Neural cell (in vitro differentiated cells): Measurements from ENCODE around the gene SPOCK1. TPM values are rescaled to one million over a fixed set of nuclear protein-coding genes. Genes with fewer than 3 reads are reported as not detected.

ENCODE experiments used
- H2AFZ ChIP-seq: fragments of 200-600, 300-800 bp; sonication (generic), shearing (Covaris generic); 2 replicates; pipeline ENCODE4 v1.6.0; 2014; ENCODE audit warnings: low read depth, mild to moderate bottlenecking, antibody characterized with exemption, low read length, moderate library complexity
- H3F3A ChIP-seq: fragments of 200-600 bp; shearing (Covaris generic); 2 replicates; pipeline ENCODE4 v1.6.1; 2016; ENCODE audit warnings: mild to moderate bottlenecking, moderate library complexity, mixed read lengths, antibody characterized with exemption, low read length; ENCODE audit not compliant: insufficient read depth, poor library complexity, severe bottlenecking
- H3K27ac ChIP-seq: fragments of 200-600, 300-800 bp; sonication (generic), shearing (Covaris generic); 2 replicates; pipeline ENCODE4 v1.5.1; 2014; ENCODE audit warnings: mild to moderate bottlenecking, low read length, moderate library complexity
- H3K27me3 ChIP-seq: fragments of 300-800, 200-600 bp; sonication (generic), shearing (Covaris generic); 2 replicates; pipeline ENCODE4 v1.6.0; 2014; ENCODE audit warnings: mild to moderate bottlenecking, low read depth, low read length, moderate library complexity; ENCODE audit not compliant: insufficient read depth
- H3K36me3 ChIP-seq: fragments of 300-800, 200-600 bp; sonication (generic), shearing (Covaris generic); 2 replicates; pipeline ENCODE4 v1.5.1; 2014; ENCODE audit warnings: mild to moderate bottlenecking, antibody characterized with exemption, low read length, moderate library complexity; ENCODE audit not compliant: insufficient read depth
- H3K4me2 ChIP-seq: fragments of 300-800, 200-600 bp; sonication (generic), shearing (Covaris generic); 2 replicates; pipeline ENCODE4 v1.6.0; 2014; ENCODE audit warnings: mild to moderate bottlenecking, low read length
- H3K4me3 ChIP-seq: fragments of 300-800, 200-600 bp; sonication (generic), shearing (Covaris generic); 2 replicates; pipeline ENCODE4 v1.5.1; 2014; ENCODE audit warnings: mild to moderate bottlenecking, low read length, moderate library complexity
- H3K79me2 ChIP-seq: fragments of 200-600 bp; shearing (Covaris generic); replicated peaks from 2 replicates; pipeline ENCODE4 v1.6.0; 2014; ENCODE audit warnings: mild to moderate bottlenecking, low read length, moderate library complexity; ENCODE audit not compliant: insufficient read depth
- H3K9ac ChIP-seq: fragments of 300-800, 200-600 bp; sonication (generic), shearing (Covaris generic); 2 replicates; pipeline ENCODE4 v1.6.1; 2016; ENCODE audit warnings: mild to moderate bottlenecking, low read length, mixed read lengths
- H3K9me2 ChIP-seq: fragments of 200-600 bp; shearing (Covaris generic); 2 replicates; pipeline ENCODE4 v1.6.1; 2016; ENCODE audit warnings: mild to moderate bottlenecking, low read length, mixed read lengths; ENCODE audit not compliant: insufficient read depth
- H3K9me3 ChIP-seq: fragments of 200-600, 300-800 bp; sonication (generic), shearing (Covaris generic); 2 replicates; pipeline ENCODE4 v1.6.1; 2016; ENCODE audit warnings: mild to moderate bottlenecking, mixed run types, low read length, moderate library complexity, mixed read lengths
- H4K20me1 ChIP-seq: fragments of 200-600 bp; shearing (Covaris generic); 2 replicates; pipeline ENCODE4 v1.6.1; 2016; ENCODE audit warnings: mild to moderate bottlenecking, mixed run types; ENCODE audit not compliant: insufficient read depth
- CTCF ChIP-seq: fragments of 450-650 bp; IDR thresholded peaks from 2 replicates; pipeline ENCODE4 v1.5.1; 2014; ENCODE audit warnings: antibody characterized with exemption, mild to moderate bottlenecking, moderate library complexity; ENCODE audit not compliant: poor library complexity, severe bottlenecking
- EP300 ChIP-seq: fragments of 450-650 bp; conservative IDR thresholded peaks from 2 replicates; pipeline ENCODE4 v1.6.1; 2014; ENCODE audit warnings: antibody characterized with exemption, mild to moderate bottlenecking, moderate library complexity; ENCODE audit not compliant: poor library complexity, severe bottlenecking
- EZH2 ChIP-seq: fragments of 200-600, 300-800 bp; shearing (Covaris generic), sonication (generic); IDR thresholded peaks from 2 replicates; pipeline ENCODE4 v1.6.1; 2014; ENCODE audit warnings: antibody characterized with exemption, low read length, borderline replicate concordance, mild to moderate bottlenecking; ENCODE audit not compliant: insufficient read depth, poor library complexity, severe bottlenecking
- MXI1 ChIP-seq: fragments of 450-650 bp; conservative IDR thresholded peaks from 2 replicates; pipeline ENCODE4 v1.6.1; 2014; ENCODE audit warnings: antibody characterized with exemption, mild to moderate bottlenecking; ENCODE audit not compliant: poor library complexity, severe bottlenecking
- POLR2AphosphoS5 ChIP-seq: IDR thresholded peaks from 2 replicates; pipeline ENCODE4 v1.6.1; 2012
- RAD21 ChIP-seq: fragments of 450-650 bp; conservative IDR thresholded peaks from 2 replicates; pipeline ENCODE4 v1.6.1; 2014; ENCODE audit warnings: antibody characterized with exemption, mild to moderate bottlenecking, moderate library complexity
- REST ChIP-seq: IDR thresholded peaks from 2 replicates; pipeline ENCODE4 v1.6.1; 2012; ENCODE audit warnings: borderline replicate concordance
- SMC3 ChIP-seq: fragments of 450-650 bp; conservative IDR thresholded peaks from 2 replicates; pipeline ENCODE4 v1.6.1; 2014; ENCODE audit warnings: antibody characterized with exemption, mild to moderate bottlenecking, moderate library complexity; ENCODE audit not compliant: poor library complexity
- TAF1 ChIP-seq: IDR thresholded peaks from 2 replicates; pipeline ENCODE4 v1.6.1; 2012; ENCODE audit warnings: low read depth
- polyA plus RNA-seq: library from polyadenylated mRNA; depleted of rRNA; stranded (reverse); fragments of >200 nt; gene quantifications from 2 replicates; pipeline ENCODE4 v1.2.3, GENCODE V29; 2014

Gene SPOCK1
- polyA plus RNA-seq, 1 donor from 2014 or later, result 33.6 TPM

DNA sequence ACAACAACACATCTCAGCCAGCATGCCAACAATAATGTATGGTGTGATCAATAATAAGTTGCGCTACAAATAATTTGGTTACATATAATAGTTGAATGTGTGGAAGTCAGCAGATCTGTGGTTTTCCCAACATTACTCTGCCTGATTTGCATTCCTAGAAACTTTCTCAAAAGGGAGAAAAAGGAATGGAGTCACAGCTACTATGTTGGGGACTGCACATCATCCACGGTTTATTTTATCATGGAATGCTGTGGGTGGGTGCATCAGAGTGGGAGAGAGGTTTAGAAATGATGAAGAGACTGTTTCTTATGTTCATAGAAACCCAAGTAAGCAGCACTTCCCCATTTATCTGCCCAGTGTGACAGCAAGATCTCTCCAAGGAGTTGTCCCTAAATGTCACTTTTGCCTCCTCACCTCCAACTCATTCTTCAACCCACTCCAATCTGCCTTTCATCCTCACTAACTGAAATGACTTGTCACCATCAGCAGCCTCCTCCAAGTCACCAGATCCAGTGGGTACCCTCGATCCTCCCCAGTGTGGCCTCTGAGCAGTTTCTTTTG is 2.8 kb upstream of the SPOCK1 start:
- no peaks in the 10 kb centered on the region for H3K36me3 ChIP-seq
- H2AFZ ChIP-seq, result no peak overlapping the region
- H3F3A ChIP-seq, result no peaks in the 10 kb centered on the region
- peaks cover 9% of the 10 kb centered on the region for H3K79me2 ChIP-seq
- H4K20me1 ChIP-seq, result no peaks in the 10 kb centered on the region
- H3K9ac ChIP-seq, result no peak overlapping the region
- H3K9me3 ChIP-seq, result no peaks in the 10 kb centered on the region
- H3K27me3 ChIP-seq, result peaks cover 7% of the 10 kb centered on the region
- no peak overlapping the region for H3K27ac ChIP-seq
- no peaks in the 10 kb centered on the region for H3K9me2 ChIP-seq
- H3K4me3 ChIP-seq, result no peak overlapping the region
- H3K4me2 ChIP-seq, result no peak overlapping the region
- TF ChIP-seq MXI1 (no peak), SMC3 (no peak), EP300 (no peak), REST (no peak), POLR2AphosphoS5 (no peak), CTCF (no peak), RAD21 (no peak), EZH2 (no peak), TAF1 (no peak)

- Histone ChIP-seq H3K36me3 (no peaks in the 10 kb centered on the region), H4K20me1 (no peaks in the 10 kb centered on the region), H3K9me3 (no peaks in the 10 kb centered on the region), H3F3A (no peaks in the 10 kb centered on the region), H3K4me2 (no peak overlapping the region), H3K27ac (no peak overlapping the region), H3K9ac (no peak overlapping the region), H3K79me2 (peaks cover 14% of the 10 kb centered on the region), H3K27me3 (peaks cover 7% of the 10 kb centered on the region), H3K4me3 (no peak overlapping the region), H3K9me2 (no peaks in the 10 kb centered on the region), H2AFZ (no peak overlapping the region)
- no peak for TF ChIP-seq POLR2AphosphoS5
- no peak for TF ChIP-seq EZH2
- no peak for TF ChIP-seq EP300
- no peak for TF ChIP-seq MXI1
- no peak for TF ChIP-seq SMC3
- no peak for TF ChIP-seq RAD21
- TF ChIP-seq TAF1, result no peak
- TF ChIP-seq REST, result no peak
- TF ChIP-seq CTCF, result no peak
Measured at GRCh38 chr5:137501226-137501625, 2.1 kb upstream of the SPOCK1 start.
